GM21515 (cell line): Measurements from ENCODE around the gene GAL3ST3.
"Not testable (repeated sequence)": the region's sequence is repeated elsewhere in the genome, so short reads cannot be mapped to it uniquely, and the experiment has no call there.

Source experiments
- ATAC-seq: cut with Tn5 transposase; IDR thresholded peaks from one replicate; pipeline ENCODE4 v1.9.1; 2021; ENCODE audit not compliant: unreplicated experiment

The GAL3ST3 gene

GRCh38 chr11:66045177-66045639 is 3.8 kb downstream of the GAL3ST3 start:
- ATAC-seq: no peak

GRCh38 chr11:66044757-66045156 is 4.2 kb downstream of the GAL3ST3 start:
- no peak for ATAC-seq

- ATAC-seq: no peak
Observed at GRCh38 chr11:66042996-66043906, 5.7 kb downstream of the GAL3ST3 start.

- no peak for ATAC-seq
Observed at GRCh38 chr11:66042227-66042995, 6.5 kb downstream of the GAL3ST3 start.

- ATAC-seq: no peak
Observed at GRCh38 chr11:66039765-66040164, 9.2 kb downstream of the GAL3ST3 start.

- no peak for ATAC-seq
Observed at GRCh38 chr11:66037327-66037726, 11.6 kb downstream of the GAL3ST3 start.

- ATAC-seq: no peak
Observed at GRCh38 chr11:66036334-66036710, 12.6 kb downstream of the GAL3ST3 start.

- no peak for ATAC-seq
Observed at GRCh38 chr11:66035653-66036333, 13.2 kb downstream of the GAL3ST3 start.

- ATAC-seq: no peak
Observed at GRCh38 chr11:66032957-66033735, 15.8 kb downstream of the GAL3ST3 start.

- no peak for ATAC-seq
Observed at GRCh38 chr11:66026017-66026529, 22.9 kb downstream of the GAL3ST3 start, which contains the start of gene CATSPER1. Gene CATSPER1, minus strand, starts transcription at chr11:66026479. Its CDS starts 100 bp downstream, at chr11:66026379.

- ATAC-seq: not testable (repeated sequence)
Observed at GRCh38 chr11:66023186-66023440, 25.8 kb downstream of the GAL3ST3 start.

- ATAC-seq: no peak
Observed at GRCh38 chr11:66022401-66023185, 26.4 kb downstream of the GAL3ST3 start.

GRCh38 chr11:66020618-66021357 is 28.2 kb downstream of the GAL3ST3 start:
- ATAC-seq: no peak

GRCh38 chr11:66020212-66020611 is 28.7 kb downstream of the GAL3ST3 start:
- no peak for ATAC-seq

GRCh38 chr11:66017321-66017720 is 31.6 kb downstream of the GAL3ST3 start:
- no peak for ATAC-seq

GRCh38 chr11:66016793-66017177 is 32.2 kb downstream of the GAL3ST3 start:
- no peak for ATAC-seq

- ATAC-seq: no peak
Observed at GRCh38 chr11:66015936-66016792, 32.8 kb downstream of the GAL3ST3 start.

- ATAC-seq: no peak
Observed at GRCh38 chr11:66015454-66015881, 33.5 kb downstream of the GAL3ST3 start.
